H9 (cell line): Measurements from ENCODE around the gene KDM4F. TPM values are rescaled to one million over a fixed set of nuclear protein-coding genes. Genes with fewer than 3 reads are reported as not detected.

Experiments
- DNase-seq: peaks from one replicate; pipeline ENCODE4 v3.0.0-alpha.2; 2017
- H2AFZ ChIP-seq: one replicate; pipeline ENCODE4 v1.6.1; 2013; ENCODE audit warnings: mild to moderate bottlenecking, low read length, control low read depth, moderate library complexity
- H2AK5ac ChIP-seq: 2 replicates; pipeline ENCODE4 v1.6.1; 2013; ENCODE audit warnings: low read length, control low read depth, mixed read lengths; ENCODE audit not compliant: insufficient read length
- H2BK120ac ChIP-seq: one replicate; pipeline ENCODE4 v1.6.1; 2013; ENCODE audit warnings: low read depth, mild to moderate bottlenecking, low read length, control low read depth, inconsistent platforms; ENCODE audit not compliant: poor library complexity, severe bottlenecking
- H2BK12ac ChIP-seq: 2 replicates; pipeline ENCODE4 v1.6.1; 2013; ENCODE audit warnings: low read length, control low read depth, mixed read lengths, low read depth; ENCODE audit not compliant: insufficient read length
- H2BK15ac ChIP-seq: 2 replicates; pipeline ENCODE4 v1.6.1; 2013; ENCODE audit warnings: low read depth, low read length, control low read depth
- H2BK20ac ChIP-seq: one replicate; pipeline ENCODE4 v1.6.1; 2013; ENCODE audit warnings: low read depth, mild to moderate bottlenecking, low read length, control low read depth, inconsistent platforms; ENCODE audit not compliant: poor library complexity, severe bottlenecking
- H2BK5ac ChIP-seq: 2 replicates; pipeline ENCODE4 v1.6.1; 2013; ENCODE audit warnings: low read length, control low read depth, mixed read lengths; ENCODE audit not compliant: insufficient read length
- H3K14ac ChIP-seq: 2 replicates; pipeline ENCODE4 v1.6.1; 2013; ENCODE audit warnings: low read length, control low read depth; ENCODE audit not compliant: insufficient read depth
- H3K18ac ChIP-seq: 2 replicates; pipeline ENCODE4 v1.6.1; 2013; ENCODE audit warnings: low read depth, mild to moderate bottlenecking, mixed read lengths, low read length, control low read depth; ENCODE audit not compliant: insufficient read length
- H3K23ac ChIP-seq: 2 replicates; pipeline ENCODE4 v1.6.1; 2013; ENCODE audit warnings: low read length, control low read depth, mixed read lengths, low read depth; ENCODE audit not compliant: insufficient read length
- H3K23me2 ChIP-seq: 2 replicates; pipeline ENCODE4 v1.6.1; 2013; ENCODE audit warnings: low read depth, mild to moderate bottlenecking, mixed read lengths, low read length, control low read depth; ENCODE audit not compliant: insufficient read length, poor library complexity, severe bottlenecking
- H3K27ac ChIP-seq: 2 replicates; pipeline ENCODE4 v1.5.1; 2013; ENCODE audit warnings: low read length, control low read depth, mixed read lengths, low read depth; ENCODE audit not compliant: insufficient read length
- H3K27me3 ChIP-seq: 2 replicates; pipeline ENCODE4 v1.6.1; 2013; ENCODE audit warnings: low read length, control low read depth, inconsistent platforms; ENCODE audit not compliant: insufficient read depth
- H3K4ac ChIP-seq: 2 replicates; pipeline ENCODE4 v1.6.1; 2013; ENCODE audit warnings: low read depth, mild to moderate bottlenecking, control low read depth, inconsistent platforms, low read length, moderate library complexity
- H3K4me1 ChIP-seq: 2 replicates; pipeline ENCODE4 v1.6.1; 2013; ENCODE audit warnings: low read length, control low read depth, inconsistent platforms; ENCODE audit not compliant: insufficient read depth
- H3K4me2 ChIP-seq: 2 replicates; pipeline ENCODE4 v1.6.1; 2013; ENCODE audit warnings: low read length, control low read depth, mixed read lengths; ENCODE audit not compliant: insufficient read length, insufficient read depth
- H3K56ac ChIP-seq: 2 replicates; pipeline ENCODE4 v1.6.1; 2013; ENCODE audit warnings: low read depth, mild to moderate bottlenecking, mixed read lengths, low read length, control low read depth; ENCODE audit not compliant: insufficient read length
- H3K79me1 ChIP-seq: 2 replicates; pipeline ENCODE4 v1.6.1; 2013; ENCODE audit warnings: low read depth, mild to moderate bottlenecking, moderate library complexity, low read length, control low read depth, inconsistent platforms; ENCODE audit not compliant: insufficient read depth, poor library complexity, severe bottlenecking
- H3K79me2 ChIP-seq: 2 replicates; pipeline ENCODE4 v1.6.1; 2013; ENCODE audit warnings: low read length, control low read depth, inconsistent platforms; ENCODE audit not compliant: insufficient read depth
- H3K9ac ChIP-seq: 2 replicates; pipeline ENCODE4 v1.6.1; 2013; ENCODE audit warnings: low read length, control low read depth, mixed read lengths; ENCODE audit not compliant: insufficient read length; ENCODE audit errors: extremely low read depth
- H3K9me3 ChIP-seq: one replicate; pipeline ENCODE4 v1.6.1; 2013; ENCODE audit warnings: low read depth, low read length, inconsistent platforms; ENCODE audit not compliant: control insufficient read depth
- H3T11ph ChIP-seq: one replicate; pipeline ENCODE4 v1.6.1; 2013; ENCODE audit warnings: mild to moderate bottlenecking, low read length, control low read depth, inconsistent platforms
- H4K20me1 ChIP-seq: one replicate; pipeline ENCODE4 v1.6.1; 2013; ENCODE audit not compliant: control insufficient read depth, insufficient read length, insufficient read depth
- H4K5ac ChIP-seq: 2 replicates; pipeline ENCODE4 v1.6.1; 2013; ENCODE audit warnings: low read depth, mild to moderate bottlenecking, mixed read lengths, low read length, control low read depth; ENCODE audit not compliant: insufficient read length
- H4K8ac ChIP-seq: replicated peaks from 2 replicates; pipeline ENCODE4 v1.6.1; 2013; ENCODE audit warnings: low read length, control low read depth, mixed read lengths, low read depth; ENCODE audit not compliant: insufficient read length
- H4K91ac ChIP-seq: 2 replicates; pipeline ENCODE4 v1.6.1; 2013; ENCODE audit warnings: low read depth, mild to moderate bottlenecking, moderate library complexity, mixed read lengths, low read length, control low read depth; ENCODE audit not compliant: insufficient read length
- H3K27ac Mint-ChIP-seq, 3 experiments: 2 replicates in 2 of 3; 3 replicates in 1 of 3; pipeline ENCODE4 v1.8.0; 2020 to 2021; ENCODE audit warnings: mixed read lengths in 3 of 3, mild to moderate bottlenecking in 1 of 3, moderate library complexity in 1 of 3
- H3K27me3 Mint-ChIP-seq: 2 replicates; pipeline ENCODE4 v1.8.0; 2021; ENCODE audit warnings: low read depth, mild to moderate bottlenecking, moderate library complexity, mixed read lengths
- H3K36me3 Mint-ChIP-seq, 3 experiments: 2 replicates in 2 of 3; 3 replicates in 1 of 3; pipeline ENCODE4 v1.8.0; 2020 to 2021; ENCODE audit warnings: low read depth in 3 of 3, mixed read lengths in 3 of 3; ENCODE audit not compliant: insufficient read depth in 1 of 3
- H3K4me1 Mint-ChIP-seq, 2 experiments: 2 replicates each; pipeline ENCODE4 v1.8.0; 2020; ENCODE audit warnings: mixed read lengths in 2 of 2
- H3K4me3 Mint-ChIP-seq, 2 experiments: 2 replicates in 1 of 2; 3 replicates in 1 of 2; pipeline ENCODE4 v1.8.0; 2020 to 2021; ENCODE audit warnings: mild to moderate bottlenecking in 2 of 2, mixed read lengths in 2 of 2, moderate library complexity in 1 of 2
- H3K9me3 Mint-ChIP-seq, 2 experiments: 2 replicates in 1 of 2; 3 replicates in 1 of 2; pipeline ENCODE4 v1.8.0; 2020; ENCODE audit warnings: mild to moderate bottlenecking in 2 of 2, mixed read lengths in 2 of 2, moderate library complexity in 1 of 2
- CTCF ChIP-seq: fragments of 200-600 bp; sonication (generic); conservative IDR thresholded peaks from 3 replicates; pipeline ENCODE4 v1.8.0; 2021; ENCODE audit warnings: antibody characterized with exemption, mild to moderate bottlenecking
- WGBS: extraction: QIAGEN DNeasy Blood & Tissue Kit; methylation state at CpG from one replicate; pipeline ENCODE4 v1.1.7; 2013; ENCODE audit warnings: missing lambda C conversion rate, low lambda C conversion rate, mixed read lengths; ENCODE audit not compliant: insufficient read length; ENCODE audit errors: extremely low coverage; 5-methylcytosine and 5-hydroxymethylcytosine counted together
- total RNA-seq: library from RNA; stranded (reverse); gene quantifications from 2 replicates; pipeline ENCODE4 v1.2.1, GENCODE V29; 2021

The KDM4F gene
- total RNA-seq, 1 experiment from 2014 or later: not detected

GRCh38 chr11:95044010-95044409 lies 5.2 kb upstream of the KDM4F start:
- Histone ChIP-seq H3K9me3 (no peaks in the 10 kb centered on the region), H3T11ph (no peak overlapping the region), H4K20me1 (no peaks in the 10 kb centered on the region), H3K27me3 (no peaks in the 10 kb centered on the region), H2BK5ac (no peak overlapping the region), H2BK20ac (no peak overlapping the region), H3K56ac (no peak overlapping the region), H4K91ac (no peak overlapping the region), H3K27ac (no peak overlapping the region), H3K14ac (no peak overlapping the region), H4K8ac (no peak overlapping the region), H4K5ac (no peak overlapping the region), H3K79me1 (no peaks in the 10 kb centered on the region), H3K9ac (no peak overlapping the region), H2BK15ac (no peak overlapping the region), H3K4me2 (no peak overlapping the region), H3K23me2 (no peaks in the 10 kb centered on the region), H3K23ac (no peak overlapping the region), H3K79me2 (no peaks in the 10 kb centered on the region), H2BK120ac (no peak overlapping the region), H2AK5ac (no peak overlapping the region), H3K4ac (no peak overlapping the region), H3K18ac (no peak overlapping the region), H2AFZ (no peak overlapping the region), H3K4me1 (no peaks in the 10 kb centered on the region), H2BK12ac (no peak overlapping the region)
- Mint-ChIP-seq H3K4me3 (no peak overlapping the region), H3K36me3 (no peaks in the 10 kb centered on the region), H3K9me3 (no peaks in the 10 kb centered on the region), H3K4me1 (no peaks in the 10 kb centered on the region), H3K27me3 (peaks cover 29% of the 10 kb centered on the region), H3K27ac (no peak overlapping the region)
- DNase-seq: no peak
- WGBS: no CpG with 5 or more reads among the region's 4 CpGs
- no peak for TF ChIP-seq CTCF
